SU-DHL-6 (cell line): Measurements from ENCODE around the gene COBLL1.

Experiments
- H2AFZ ChIP-seq: fragments of 200-600 bp; sonication (generic); 2 replicates; pipeline ENCODE4 v1.6.1; 2014; ENCODE audit warnings: low read depth, mild to moderate bottlenecking, moderate library complexity, mixed read lengths, antibody characterized with exemption, low read length; ENCODE audit not compliant: severe bottlenecking
- H3F3A ChIP-seq: fragments of 200-600 bp; shearing (Covaris generic); 2 replicates; pipeline ENCODE4 v1.6.0; 2016; ENCODE audit warnings: antibody characterized with exemption, mild to moderate bottlenecking; ENCODE audit not compliant: insufficient read depth
- H3K27ac ChIP-seq: fragments of 200-600 bp; sonication (generic); 2 replicates; pipeline ENCODE4 v1.5.1; 2016; ENCODE audit warnings: low read depth, mild to moderate bottlenecking, low read length, moderate library complexity, mixed read lengths
- H3K27me3 ChIP-seq: fragments of 200-600 bp; sonication (generic), shearing (Covaris generic); 2 replicates; pipeline ENCODE4 v1.6.0; 2014; ENCODE audit warnings: mild to moderate bottlenecking, low read length
- H3K36me3 ChIP-seq: fragments of 200-600 bp; sonication (generic); 2 replicates; pipeline ENCODE4 v1.6.1; 2014; ENCODE audit warnings: mild to moderate bottlenecking, low read length, mixed read lengths
- H3K4me2 ChIP-seq: fragments of 300-600, 200-600 bp; shearing (Covaris generic), sonication (generic); 2 replicates; pipeline ENCODE4 v1.6.0; 2014; ENCODE audit warnings: low read length, low read depth, mild to moderate bottlenecking; ENCODE audit not compliant: poor library complexity, severe bottlenecking
- H3K4me3 ChIP-seq: fragments of 200-600 bp; sonication (generic); 2 replicates; pipeline ENCODE4 v1.5.1; 2014; ENCODE audit warnings: antibody characterized with exemption, low read length, mild to moderate bottlenecking, mixed read lengths; ENCODE audit not compliant: insufficient read depth, poor library complexity, severe bottlenecking
- H3K79me2 ChIP-seq: fragments of 200-600 bp; sonication (generic); 2 replicates; pipeline ENCODE4 v1.6.1; 2014; ENCODE audit warnings: mild to moderate bottlenecking, low read length, moderate library complexity; ENCODE audit not compliant: insufficient read depth
- H3K9ac ChIP-seq: fragments of 200-600 bp; sonication (generic); 2 replicates; pipeline ENCODE4 v1.7.0; 2014; ENCODE audit warnings: mild to moderate bottlenecking, low read length
- H3K9me2 ChIP-seq: fragments of 200-600 bp; sonication (generic); replicated peaks from 2 replicates; pipeline ENCODE4 v1.6.1; 2014; ENCODE audit warnings: low read length; ENCODE audit not compliant: insufficient read depth
- H3K9me3 ChIP-seq: fragments of 200-600 bp; sonication (generic); 2 replicates; pipeline ENCODE4 v1.6.1; 2014; ENCODE audit warnings: low read length, mixed read lengths; ENCODE audit not compliant: insufficient read depth
- H4K20me1 ChIP-seq: fragments of 200-600 bp; sonication (generic); 2 replicates; pipeline ENCODE4 v1.6.1; 2014; ENCODE audit warnings: low read depth, mild to moderate bottlenecking, antibody characterized with exemption, low read length, moderate library complexity, mixed read lengths
- CTCF ChIP-seq: fragments of 200-600 bp; sonication (generic); IDR thresholded peaks from one replicate; pipeline ENCODE4 v1.5.1; 2017; ENCODE audit warnings: antibody characterized with exemption, mild to moderate bottlenecking, low read length, moderate library complexity; ENCODE audit not compliant: insufficient read depth, poor library complexity, severe bottlenecking
- EZH2phosphoT487 ChIP-seq: fragments of 200-600 bp; sonication (generic), shearing (Covaris generic); conservative IDR thresholded peaks from 2 replicates; pipeline ENCODE4 v1.6.1; 2018; ENCODE audit warnings: mild to moderate bottlenecking, antibody characterized with exemption, low read length, moderate library complexity, mixed read lengths

The COBLL1 gene

GRCh38 chr2:164847291-164847690 lies 5.7 kb upstream of the COBLL1 start:
- no peak overlapping the region for H3K9ac ChIP-seq
- no peak overlapping the region for H3K4me3 ChIP-seq
- H3K79me2 ChIP-seq = no peaks in the 10 kb centered on the region
- no peak overlapping the region for H3K4me2 ChIP-seq
- TF ChIP-seq EZH2phosphoT487 (no peak), CTCF (no peak)
- H4K20me1 ChIP-seq = no peaks in the 10 kb centered on the region
- H3K9me2 ChIP-seq = no peaks in the 10 kb centered on the region
- no peaks in the 10 kb centered on the region for H3F3A ChIP-seq
- H3K27ac ChIP-seq = no peak overlapping the region
- no peaks in the 10 kb centered on the region for H3K9me3 ChIP-seq
- H3K36me3 ChIP-seq = no peaks in the 10 kb centered on the region
- H3K27me3 ChIP-seq = no peaks in the 10 kb centered on the region
- no peak overlapping the region for H2AFZ ChIP-seq

DNA sequence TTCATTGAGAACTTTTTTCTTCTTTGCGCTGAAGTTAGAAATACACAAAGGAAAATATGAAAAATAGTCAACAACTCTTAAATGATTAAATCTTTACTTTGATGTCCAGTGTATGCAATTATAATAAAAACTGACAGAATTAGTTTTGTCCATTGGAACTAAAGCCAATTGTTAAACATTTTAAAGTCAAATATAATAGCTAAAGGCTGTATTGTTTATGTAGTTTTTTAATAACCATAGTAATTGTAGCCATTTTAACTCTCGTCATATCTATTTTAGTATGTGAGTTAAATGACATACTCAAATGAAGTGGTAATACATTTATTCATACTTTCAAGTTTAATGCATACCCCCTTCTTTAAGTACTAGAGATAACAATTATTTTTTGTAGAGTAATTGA lies 4.7 kb upstream of the COBLL1 start:
- H3K9me3 ChIP-seq = no peaks in the 10 kb centered on the region
- H3F3A ChIP-seq = no peaks in the 10 kb centered on the region
- no peak for TF ChIP-seq EZH2phosphoT487
- no peak for TF ChIP-seq CTCF
- H3K79me2 ChIP-seq = no peaks in the 10 kb centered on the region
- no peak overlapping the region for H3K27ac ChIP-seq
- H3K4me2 ChIP-seq = no peak overlapping the region
- H3K36me3 ChIP-seq = no peaks in the 10 kb centered on the region
- no peaks in the 10 kb centered on the region for H3K27me3 ChIP-seq
- no peaks in the 10 kb centered on the region for H3K9me2 ChIP-seq
- H3K4me3 ChIP-seq = no peak overlapping the region
- no peaks in the 10 kb centered on the region for H4K20me1 ChIP-seq
- no peak overlapping the region for H2AFZ ChIP-seq
- no peak overlapping the region for H3K9ac ChIP-seq

DNA sequence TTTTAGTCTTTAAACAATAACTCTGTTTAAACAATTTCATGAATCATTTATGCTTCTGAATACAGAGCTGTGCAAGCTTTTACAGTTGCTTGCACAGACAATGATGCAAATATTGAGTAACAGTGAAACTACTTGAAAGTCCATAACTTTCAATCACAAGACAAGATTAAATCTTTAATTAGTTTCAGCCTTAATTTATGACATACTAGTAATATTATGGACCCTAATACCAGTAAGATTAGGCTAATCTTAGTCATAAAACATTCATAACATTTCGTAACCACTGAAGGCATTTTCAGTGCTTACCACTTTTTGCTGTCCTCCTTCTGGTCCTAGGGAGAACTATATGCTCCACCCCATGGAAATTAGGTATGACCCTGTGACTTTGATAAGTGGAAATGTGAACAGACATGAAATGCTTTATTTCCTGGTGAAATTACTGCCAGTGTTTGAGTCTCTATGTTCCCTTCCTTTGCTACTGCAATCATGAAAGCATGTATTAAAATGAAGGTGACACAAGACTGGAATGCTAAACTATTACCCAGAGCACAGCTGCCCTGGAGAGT lies 1.8 kb upstream of the COBLL1 start:
- Histone ChIP-seq H3K36me3 (no peaks in the 10 kb centered on the region), H3K4me3 (no peak overlapping the region), H3K4me2 (no peak overlapping the region), H3F3A (no peaks in the 10 kb centered on the region), H3K9ac (no peak overlapping the region), H3K9me2 (no peaks in the 10 kb centered on the region), H3K9me3 (no peaks in the 10 kb centered on the region), H2AFZ (no peak overlapping the region), H3K27me3 (no peaks in the 10 kb centered on the region), H3K27ac (no peak overlapping the region), H4K20me1 (no peaks in the 10 kb centered on the region), H3K79me2 (no peaks in the 10 kb centered on the region)
- no peak for TF ChIP-seq CTCF
- TF ChIP-seq EZH2phosphoT487 = no peak
